ENCODE measurements around the gene SPAG6. TPM values are rescaled to one million over a fixed set of nuclear protein-coding genes. Genes with fewer than 3 reads are reported as not detected.

Gene SPAG6
- total RNA-seq, 2 donors from 2014 or later, result not detected

DNA sequence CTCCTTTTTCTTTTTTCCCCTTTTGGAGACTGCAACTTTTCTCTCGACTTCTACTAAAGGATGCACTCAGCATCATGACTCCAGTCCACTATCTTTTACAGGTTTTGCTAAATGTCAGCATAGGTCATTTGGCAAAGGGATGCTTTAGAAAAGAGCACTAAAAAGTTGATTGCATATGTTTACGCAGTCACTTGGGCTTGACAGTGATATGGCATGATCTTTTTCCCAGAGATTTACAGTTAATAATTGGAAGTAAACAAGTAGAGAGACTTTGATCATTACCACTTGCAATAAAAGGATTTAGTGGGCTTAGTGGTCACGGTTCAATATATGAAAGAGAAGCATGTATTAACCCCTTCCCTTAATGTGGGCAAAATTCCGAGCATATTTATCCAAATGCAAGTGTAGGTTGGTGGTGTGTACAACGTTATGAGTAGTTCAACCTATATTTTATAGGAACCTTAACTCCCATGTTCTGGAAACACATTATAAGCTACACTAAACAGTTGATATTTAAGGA, 22.6 kb upstream of the SPAG6 start:
- peaks cover 19 to 50% of the 10 kb centered on the region in 2 donors for H3K4me1 ChIP-seq (ENCODE audit: control insufficient read depth in 1 of 2, low read depth in 2 of 2)

DNA sequence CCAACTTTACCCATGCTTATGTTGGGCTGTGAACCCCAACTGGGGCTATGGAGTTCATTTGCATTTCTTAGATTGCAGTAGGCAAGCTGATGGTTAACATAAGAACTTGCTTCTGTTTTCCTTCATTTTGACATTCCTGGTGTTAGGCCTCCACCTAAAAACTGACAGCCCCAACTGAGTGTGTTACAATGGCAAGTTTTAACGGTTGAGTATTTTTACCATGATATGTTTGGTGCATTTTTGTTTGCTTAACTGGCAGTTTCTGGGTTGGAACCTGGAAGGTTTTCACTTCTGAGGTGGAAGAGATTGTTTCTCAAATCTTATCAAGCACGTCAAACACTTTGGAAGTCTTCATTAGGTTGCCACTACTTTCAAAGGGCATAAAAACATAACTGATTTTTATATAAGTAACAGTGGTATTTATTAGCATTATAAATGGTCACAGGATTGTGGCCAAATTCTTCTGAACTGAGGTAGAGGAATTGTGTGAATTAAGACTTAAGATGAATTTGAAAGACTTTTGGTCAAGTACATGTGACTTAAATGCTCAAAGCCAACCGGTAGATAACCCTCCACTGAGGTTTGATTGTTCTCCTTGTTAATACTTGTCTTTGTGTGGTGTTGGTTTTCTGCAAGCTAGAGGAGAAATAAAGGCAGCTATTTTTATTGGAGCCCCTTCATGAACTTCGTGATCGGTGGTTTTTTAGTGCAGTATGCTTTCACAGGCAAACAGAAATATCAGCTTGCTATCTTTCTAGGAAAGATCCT, 21.6 kb upstream of the SPAG6 start:
- DNase-seq (ENCODE audit: low spot score), result no peak
- Histone ChIP-seq H3K27me3 (replicated peaks; ENCODE audit: insufficient read depth) (no peaks in the 10 kb centered on the region), H3K36me3 (peaks cover 5% of the 10 kb centered on the region), H3K27ac (no peak overlapping the region), H3K4me1 (ENCODE audit: control insufficient read depth in 1 of 2, low read depth in 2 of 2) (peaks cover 17 to 40% of the 10 kb centered on the region in 2 donors), H3K9me3 (no peaks in the 10 kb centered on the region), H3K4me3 (peak overlapping the region; percentile 88)
- TF ChIP-seq, protein P1, sequence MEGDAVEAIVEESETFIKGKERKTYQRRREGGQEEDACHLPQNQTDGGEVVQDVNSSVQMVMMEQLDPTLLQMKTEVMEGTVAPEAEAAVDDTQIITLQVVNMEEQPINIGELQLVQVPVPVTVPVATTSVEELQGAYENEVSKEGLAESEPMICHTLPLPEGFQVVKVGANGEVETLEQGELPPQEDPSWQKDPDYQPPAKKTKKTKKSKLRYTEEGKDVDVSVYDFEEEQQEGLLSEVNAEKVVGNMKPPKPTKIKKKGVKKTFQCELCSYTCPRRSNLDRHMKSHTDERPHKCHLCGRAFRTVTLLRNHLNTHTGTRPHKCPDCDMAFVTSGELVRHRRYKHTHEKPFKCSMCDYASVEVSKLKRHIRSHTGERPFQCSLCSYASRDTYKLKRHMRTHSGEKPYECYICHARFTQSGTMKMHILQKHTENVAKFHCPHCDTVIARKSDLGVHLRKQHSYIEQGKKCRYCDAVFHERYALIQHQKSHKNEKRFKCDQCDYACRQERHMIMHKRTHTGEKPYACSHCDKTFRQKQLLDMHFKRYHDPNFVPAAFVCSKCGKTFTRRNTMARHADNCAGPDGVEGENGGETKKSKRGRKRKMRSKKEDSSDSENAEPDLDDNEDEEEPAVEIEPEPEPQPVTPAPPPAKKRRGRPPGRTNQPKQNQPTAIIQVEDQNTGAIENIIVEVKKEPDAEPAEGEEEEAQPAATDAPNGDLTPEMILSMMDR (IDR thresholded peaks at IDR 0.05), result no peak
- no peak for ATAC-seq (ENCODE audit: insufficient number of reproducible peaks, low FRiP score, low read depth)

More for the DNA sequence above, 22.6 kb upstream of the SPAG6 start:
- no peak for ATAC-seq (ENCODE audit: insufficient number of reproducible peaks, low FRiP score, low read depth)
- no peak for DNase-seq (ENCODE audit: low spot score)
- Histone ChIP-seq H3K4me3 (peak overlapping the region; percentile 88), H3K27ac (no peak overlapping the region), H3K36me3 (peaks cover 3% of the 10 kb centered on the region), H3K27me3 (replicated peaks; ENCODE audit: insufficient read depth) (no peaks in the 10 kb centered on the region), H3K9me3 (no peaks in the 10 kb centered on the region)
- TF ChIP-seq, protein P1 (IDR thresholded peaks at IDR 0.05), result no peak

DNA sequence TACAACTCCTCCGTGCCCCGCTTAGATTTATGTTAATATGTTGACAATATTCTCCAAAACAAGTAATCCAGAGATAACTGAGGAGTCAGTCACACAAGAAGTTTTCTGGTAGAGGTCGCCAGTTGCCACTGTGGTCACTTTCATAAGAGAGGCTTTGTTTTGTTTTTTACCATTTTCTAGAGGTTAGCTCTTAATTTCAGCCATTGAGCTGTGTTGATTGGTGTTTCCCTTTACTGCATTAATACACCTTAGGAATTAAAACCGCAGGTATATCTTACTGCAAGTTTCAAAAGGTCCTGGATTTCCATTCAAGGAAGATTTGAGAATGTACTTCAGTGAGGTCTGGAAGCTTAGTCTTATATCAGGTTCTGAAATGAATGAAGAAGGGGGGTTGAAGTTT, 20.9 kb upstream of the SPAG6 start:
- TF ChIP-seq, protein P1 (IDR thresholded peaks at IDR 0.05), result no peak
- H3K9me3 ChIP-seq, result no peaks in the 10 kb centered on the region
- no peak for DNase-seq (ENCODE audit: low spot score)
- no peak for ATAC-seq (ENCODE audit: insufficient number of reproducible peaks, low FRiP score, low read depth)
- peaks cover 17 to 39% of the 10 kb centered on the region in 2 donors for H3K4me1 ChIP-seq (ENCODE audit: control insufficient read depth in 1 of 2, low read depth in 2 of 2)
- peaks cover 10% of the 10 kb centered on the region for H3K36me3 ChIP-seq
- H3K4me3 ChIP-seq, result peak overlapping the region; percentile 83
- no peak overlapping the region for H3K27ac ChIP-seq
- H3K27me3 ChIP-seq (replicated peaks; ENCODE audit: insufficient read depth), result no peaks in the 10 kb centered on the region

DNA sequence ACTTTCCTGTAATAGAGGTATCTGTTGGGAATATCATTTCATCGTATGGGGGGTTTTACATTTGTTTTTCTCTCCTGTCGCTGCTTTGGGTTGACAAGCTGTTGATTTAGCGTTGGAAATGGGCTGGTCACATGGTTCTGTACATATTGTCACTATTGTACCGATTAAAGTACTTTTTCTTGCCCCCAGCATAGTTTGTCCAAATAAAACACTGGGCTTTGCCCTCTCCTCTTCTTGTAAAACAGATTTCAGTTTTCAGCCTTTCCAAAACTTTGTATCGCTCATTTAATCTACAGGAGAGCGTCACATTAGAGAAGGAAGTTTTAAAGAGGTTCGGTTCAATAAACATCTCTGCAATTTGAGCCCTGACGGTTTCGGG, 20.4 kb upstream of the SPAG6 start:
- Histone ChIP-seq H3K4me1 (ENCODE audit: control insufficient read depth in 1 of 2, low read depth in 2 of 2) (peaks cover 15 to 37% of the 10 kb centered on the region in 2 donors), H3K27ac (peak overlapping the region in 1 of 2 donors; percentile 28), H3K36me3 (peaks cover 13% of the 10 kb centered on the region), H3K27me3 (replicated peaks; ENCODE audit: insufficient read depth) (no peaks in the 10 kb centered on the region), H3K4me3 (peak overlapping the region; percentile 83), H3K9me3 (no peaks in the 10 kb centered on the region)
- DNase-seq (ENCODE audit: low spot score), result no peak
- TF ChIP-seq, protein P1 (IDR thresholded peaks at IDR 0.05), result no peak
- ATAC-seq (ENCODE audit: insufficient number of reproducible peaks, low FRiP score, low read depth), result no peak

DNA sequence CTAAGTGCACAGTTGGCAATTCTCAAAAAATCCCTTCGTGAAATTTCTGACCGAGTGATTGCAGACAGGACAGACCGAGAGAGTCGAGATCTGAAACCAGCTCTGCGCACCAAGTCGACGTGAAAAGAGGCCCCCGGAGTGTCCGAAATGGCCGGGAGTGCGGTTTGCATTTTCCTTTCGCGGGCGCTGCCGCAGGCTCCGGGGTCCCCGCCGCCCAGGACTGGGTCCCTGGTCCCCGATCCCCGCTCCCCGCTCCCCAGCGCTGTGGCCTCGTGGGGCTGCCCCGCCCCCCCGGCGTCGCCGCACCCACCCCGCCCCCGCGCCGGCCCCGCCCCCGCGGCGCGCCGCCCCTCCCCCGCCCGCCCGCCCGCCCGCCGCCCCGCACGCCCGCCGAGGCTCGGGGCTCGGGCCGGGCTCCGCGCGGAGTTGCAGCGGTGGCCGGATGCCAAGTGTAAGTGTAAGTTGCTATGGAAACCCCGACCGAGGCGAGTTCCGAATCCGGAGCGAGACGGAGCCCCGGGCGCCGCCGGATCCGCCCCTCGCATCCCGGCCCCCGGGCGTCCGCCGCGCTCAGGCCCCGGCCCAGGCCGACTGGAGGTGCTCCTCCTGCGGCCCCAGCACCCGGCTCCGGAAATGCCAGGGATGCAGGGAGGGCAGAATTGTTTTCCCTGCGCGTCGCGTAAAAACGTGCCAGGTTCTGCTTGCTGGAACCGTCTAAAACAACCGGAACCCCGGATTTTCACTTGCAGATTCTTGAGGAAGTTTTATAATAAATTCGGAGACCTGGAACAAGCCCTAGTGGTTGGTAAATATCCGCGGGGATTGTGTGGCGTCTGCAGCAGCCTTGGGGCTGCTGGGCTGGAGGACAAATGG, 19.8 kb upstream of the SPAG6 start:
- no peaks in the 10 kb centered on the region for H3K9me3 ChIP-seq
- TF ChIP-seq, protein P1 (IDR thresholded peaks at IDR 0.05), result no peak
- H3K4me3 ChIP-seq, result peak overlapping the region; percentile 83
- H3K27me3 ChIP-seq (replicated peaks; ENCODE audit: insufficient read depth), result no peaks in the 10 kb centered on the region
- DNase-seq (ENCODE audit: low spot score) (no peak), ATAC-seq (ENCODE audit: insufficient number of reproducible peaks, low FRiP score, low read depth) (peak; percentile 46)
- H3K27ac ChIP-seq, result peak overlapping the region; percentile 10 to 59
- H3K4me1 ChIP-seq (ENCODE audit: control insufficient read depth in 1 of 2, low read depth in 2 of 2), result peaks cover 15 to 34% of the 10 kb centered on the region in 2 donors
- peaks cover 14% of the 10 kb centered on the region for H3K36me3 ChIP-seq
